GM18511 (cell line): ENCODE measurements around the gene CD163.
"Not testable (repeated sequence)": the region's sequence is repeated elsewhere in the genome, so short reads cannot be mapped to it uniquely, and the experiment has no call there.

Experiments used
- ATAC-seq: cut with Tn5 transposase; IDR thresholded peaks from one replicate; pipeline ENCODE4 v1.9.1; 2021; ENCODE audit warnings: mild to moderate bottlenecking, moderate library complexity; ENCODE audit not compliant: unreplicated experiment

Gene CD163

GRCh38 chr12:7451756-7452155 lies 51.8 kb downstream of the CD163 start:
- no peak for ATAC-seq

GRCh38 chr12:7450667-7451066 lies 52.9 kb downstream of the CD163 start:
- ATAC-seq = no peak

GRCh38 chr12:7448099-7448498 lies 55.5 kb downstream of the CD163 start:
- no peak for ATAC-seq

- ATAC-seq = no peak
Observed at GRCh38 chr12:7444537-7444936, 59.0 kb downstream of the CD163 start.

GRCh38 chr12:7444076-7444475 lies 59.5 kb downstream of the CD163 start, which contains the start of gene CD163L1:
Gene CD163L1, minus strand, starts transcription at chr12:7444153. Its CDS starts 26 bp downstream, at chr12:7444127.
- ATAC-seq = no peak

- ATAC-seq = no peak
Observed at GRCh38 chr12:7441216-7441615, 62.4 kb downstream of the CD163 start.

- ATAC-seq = no peak
Observed at GRCh38 chr12:7439579-7440505, 63.7 kb downstream of the CD163 start.

GRCh38 chr12:7438291-7438995 lies 65.1 kb downstream of the CD163 start:
- ATAC-seq = not testable (repeated sequence)

- ATAC-seq = not testable (repeated sequence)
Observed at GRCh38 chr12:7437494-7437893, 66.1 kb downstream of the CD163 start.

GRCh38 chr12:7434670-7435069 lies 68.9 kb downstream of the CD163 start:
- ATAC-seq = no peak

GRCh38 chr12:7433276-7433822 lies 70.2 kb downstream of the CD163 start:
- no peak for ATAC-seq

GRCh38 chr12:7431993-7432685 lies 71.4 kb downstream of the CD163 start:
- no peak for ATAC-seq
